HL-60 (cell line): ENCODE measurements around the gene KCNK18.

Experiments
- DNase-seq, 2 experiments: peaks; one replicate each; pipeline ENCODE4 v3.0.0-alpha.2; 2010 to 2020; ENCODE audit warnings: low read depth in 1 of 2, low spot score in 1 of 2
- H3K27ac ChIP-seq: fragments of 250-450 bp; sonication (Bioruptor Pico); replicated peaks from 2 replicates; pipeline ENCODE4 v1.5.1; 2020; ENCODE audit warnings: mild to moderate bottlenecking, moderate library complexity
- H3K27me3 ChIP-seq: fragments of 250-450 bp; sonication (Bioruptor Pico); 2 replicates; pipeline ENCODE4 v1.5.1; 2021; ENCODE audit warnings: mild to moderate bottlenecking, moderate library complexity; ENCODE audit not compliant: insufficient read depth, poor library complexity, severe bottlenecking
- H3K4me3 ChIP-seq: replicated peaks from 2 replicates; pipeline ENCODE4 v1.5.1; 2011; ENCODE audit warnings: mild to moderate bottlenecking, control low read depth, low read length; ENCODE audit not compliant: insufficient read depth
- GABPA ChIP-seq: IDR thresholded peaks from 2 replicates; pipeline ENCODE4 v1.6.1; 2012; ENCODE audit warnings: low read depth
- POLR2AphosphoS5 ChIP-seq: IDR thresholded peaks from 2 replicates; pipeline ENCODE4 v1.6.1; 2012; ENCODE audit warnings: low read depth
- SPI1 ChIP-seq: IDR thresholded peaks from 2 replicates; pipeline ENCODE4 v1.6.1; 2012; ENCODE audit warnings: low read depth, mild to moderate bottlenecking, borderline replicate concordance
- TF ChIP-seq, protein P1 (sequence below): IDR thresholded peaks from one replicate; pipeline ENCODE4 v1.5.1; 2011; ENCODE audit warnings: low read length, control low read depth, inconsistent platforms; ENCODE audit not compliant: insufficient read depth
- TF ChIP-seq, protein P2 (sequence below): IDR thresholded peaks from 2 replicates; pipeline ENCODE4 v1.6.1; 2012; ENCODE audit warnings: low read depth; ENCODE audit not compliant: insufficient replicate concordance

KCNK18 gene

DNA sequence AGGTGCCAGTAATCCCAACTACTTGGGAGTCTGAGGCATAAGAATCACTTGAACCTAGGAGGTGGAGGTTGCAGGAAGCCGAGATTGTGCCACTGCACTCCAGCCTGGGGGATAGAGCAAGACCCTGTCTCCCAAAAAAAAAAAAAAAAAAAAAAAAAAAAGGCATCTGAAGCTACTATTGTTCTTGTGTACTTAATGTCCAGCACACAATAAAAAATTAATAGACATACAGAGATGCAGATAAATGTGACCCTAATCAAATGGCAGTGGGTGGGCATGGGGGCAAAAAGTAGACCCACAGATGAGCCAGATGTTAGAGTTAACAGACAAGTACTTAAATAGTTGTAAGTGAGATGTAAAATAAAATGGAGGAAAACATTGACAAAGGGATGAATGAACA lies 7.7 kb upstream of the KCNK18 start:
- Histone ChIP-seq H3K27me3 (no peaks in the 10 kb centered on the region), H3K27ac (no peak overlapping the region), H3K4me3 (no peak overlapping the region)
- DNase-seq, result no peak
- TF ChIP-seq, protein P1, sequence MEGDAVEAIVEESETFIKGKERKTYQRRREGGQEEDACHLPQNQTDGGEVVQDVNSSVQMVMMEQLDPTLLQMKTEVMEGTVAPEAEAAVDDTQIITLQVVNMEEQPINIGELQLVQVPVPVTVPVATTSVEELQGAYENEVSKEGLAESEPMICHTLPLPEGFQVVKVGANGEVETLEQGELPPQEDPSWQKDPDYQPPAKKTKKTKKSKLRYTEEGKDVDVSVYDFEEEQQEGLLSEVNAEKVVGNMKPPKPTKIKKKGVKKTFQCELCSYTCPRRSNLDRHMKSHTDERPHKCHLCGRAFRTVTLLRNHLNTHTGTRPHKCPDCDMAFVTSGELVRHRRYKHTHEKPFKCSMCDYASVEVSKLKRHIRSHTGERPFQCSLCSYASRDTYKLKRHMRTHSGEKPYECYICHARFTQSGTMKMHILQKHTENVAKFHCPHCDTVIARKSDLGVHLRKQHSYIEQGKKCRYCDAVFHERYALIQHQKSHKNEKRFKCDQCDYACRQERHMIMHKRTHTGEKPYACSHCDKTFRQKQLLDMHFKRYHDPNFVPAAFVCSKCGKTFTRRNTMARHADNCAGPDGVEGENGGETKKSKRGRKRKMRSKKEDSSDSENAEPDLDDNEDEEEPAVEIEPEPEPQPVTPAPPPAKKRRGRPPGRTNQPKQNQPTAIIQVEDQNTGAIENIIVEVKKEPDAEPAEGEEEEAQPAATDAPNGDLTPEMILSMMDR, result no peak
- TF ChIP-seq, protein P2, sequence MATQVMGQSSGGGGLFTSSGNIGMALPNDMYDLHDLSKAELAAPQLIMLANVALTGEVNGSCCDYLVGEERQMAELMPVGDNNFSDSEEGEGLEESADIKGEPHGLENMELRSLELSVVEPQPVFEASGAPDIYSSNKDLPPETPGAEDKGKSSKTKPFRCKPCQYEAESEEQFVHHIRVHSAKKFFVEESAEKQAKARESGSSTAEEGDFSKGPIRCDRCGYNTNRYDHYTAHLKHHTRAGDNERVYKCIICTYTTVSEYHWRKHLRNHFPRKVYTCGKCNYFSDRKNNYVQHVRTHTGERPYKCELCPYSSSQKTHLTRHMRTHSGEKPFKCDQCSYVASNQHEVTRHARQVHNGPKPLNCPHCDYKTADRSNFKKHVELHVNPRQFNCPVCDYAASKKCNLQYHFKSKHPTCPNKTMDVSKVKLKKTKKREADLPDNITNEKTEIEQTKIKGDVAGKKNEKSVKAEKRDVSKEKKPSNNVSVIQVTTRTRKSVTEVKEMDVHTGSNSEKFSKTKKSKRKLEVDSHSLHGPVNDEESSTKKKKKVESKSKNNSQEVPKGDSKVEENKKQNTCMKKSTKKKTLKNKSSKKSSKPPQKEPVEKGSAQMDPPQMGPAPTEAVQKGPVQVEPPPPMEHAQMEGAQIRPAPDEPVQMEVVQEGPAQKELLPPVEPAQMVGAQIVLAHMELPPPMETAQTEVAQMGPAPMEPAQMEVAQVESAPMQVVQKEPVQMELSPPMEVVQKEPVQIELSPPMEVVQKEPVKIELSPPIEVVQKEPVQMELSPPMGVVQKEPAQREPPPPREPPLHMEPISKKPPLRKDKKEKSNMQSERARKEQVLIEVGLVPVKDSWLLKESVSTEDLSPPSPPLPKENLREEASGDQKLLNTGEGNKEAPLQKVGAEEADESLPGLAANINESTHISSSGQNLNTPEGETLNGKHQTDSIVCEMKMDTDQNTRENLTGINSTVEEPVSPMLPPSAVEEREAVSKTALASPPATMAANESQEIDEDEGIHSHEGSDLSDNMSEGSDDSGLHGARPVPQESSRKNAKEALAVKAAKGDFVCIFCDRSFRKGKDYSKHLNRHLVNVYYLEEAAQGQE, result no peak
- TF ChIP-seq GABPA (no peak), POLR2AphosphoS5 (no peak), SPI1 (no peak)

DNA sequence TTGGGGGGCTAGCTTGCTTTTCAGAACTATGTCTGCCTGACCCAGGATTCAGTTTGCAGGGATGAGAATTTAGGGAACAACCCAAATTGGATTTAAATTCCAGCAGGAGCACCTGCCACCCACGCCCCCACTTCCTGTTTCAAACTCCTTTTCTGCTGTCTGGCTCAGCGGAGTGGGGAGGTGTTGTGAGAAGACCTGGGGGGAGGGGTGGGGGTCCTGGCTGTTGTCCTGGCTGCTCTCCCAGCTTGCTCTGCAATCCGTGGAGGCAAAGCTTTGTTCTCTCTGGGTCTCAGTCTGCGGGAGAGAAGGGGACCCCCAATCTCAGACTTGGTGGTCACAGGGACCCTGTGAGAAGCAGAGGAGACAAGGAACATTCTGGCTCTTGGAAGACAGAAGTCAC lies 799 bp downstream of the KCNK18 start:
- Histone ChIP-seq H3K27ac (no peak overlapping the region), H3K27me3 (no peaks in the 10 kb centered on the region), H3K4me3 (no peak overlapping the region)
- no peak for DNase-seq
- TF ChIP-seq GABPA (no peak), SPI1 (no peak), POLR2AphosphoS5 (no peak)
- TF ChIP-seq, protein P2, result no peak
- TF ChIP-seq, protein P1, result no peak

DNA sequence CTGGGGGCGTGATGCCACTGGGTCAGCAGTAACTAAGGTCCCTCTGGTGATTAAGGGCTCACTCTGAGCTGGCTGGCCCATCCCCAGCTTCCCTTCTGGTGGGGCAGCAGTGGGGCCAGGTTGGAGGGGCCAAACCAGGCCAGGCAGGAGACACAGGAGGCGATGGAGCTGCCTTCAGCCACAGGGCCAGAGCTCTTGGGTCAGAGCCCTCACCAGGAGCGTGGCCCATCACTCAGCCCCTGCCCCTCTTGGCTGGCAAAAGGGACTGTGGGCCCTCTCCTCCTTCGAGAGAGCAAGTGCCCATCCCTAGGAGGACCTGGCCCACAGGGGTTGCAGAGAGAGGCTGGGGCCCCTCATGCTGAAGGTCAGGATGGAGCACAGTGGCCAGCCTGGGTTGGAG lies 4.5 kb downstream of the KCNK18 start:
- TF ChIP-seq POLR2AphosphoS5 (no peak), GABPA (no peak), SPI1 (no peak)
- TF ChIP-seq, protein P1, result no peak
- TF ChIP-seq, protein P2, result no peak
- no peak for DNase-seq
- H3K4me3 ChIP-seq, result no peak overlapping the region
- H3K27me3 ChIP-seq, result no peaks in the 10 kb centered on the region
- no peak overlapping the region for H3K27ac ChIP-seq
